ENCODE data around the gene HERC2.

DNA sequence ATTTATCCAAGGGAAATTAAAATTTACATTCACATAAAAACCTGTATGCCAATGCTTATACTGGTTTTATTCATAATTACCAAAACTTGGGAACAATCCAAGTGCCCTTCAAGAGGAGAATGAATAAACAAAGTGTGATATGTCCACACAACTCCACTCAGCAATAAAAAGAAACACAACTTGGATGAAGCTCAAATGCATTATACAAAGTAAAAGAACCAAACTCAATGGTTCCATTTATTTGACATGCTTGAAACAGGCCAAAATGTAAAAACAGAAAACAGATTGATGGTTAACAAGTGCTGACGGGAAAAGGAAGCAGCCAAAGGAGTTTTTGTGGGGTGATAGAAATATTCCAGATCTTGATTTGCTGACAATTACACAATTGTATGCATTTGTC lies 246.4 kb downstream of the HERC2 start:
- TF ChIP-seq POLR2A (IDR thresholded peaks at IDR 0.05), result no peak
- no peak for TF ChIP-seq CTCF (IDR thresholded peaks at IDR 0.05)
